Astrocyte of the cerebellum (primary cell): ENCODE measurements around the gene SYNC.
"Not testable (repeated sequence)": the region's sequence is repeated elsewhere in the genome, so short reads cannot be mapped to it uniquely, and the experiment has no call there.

Source experiments
- DNase-seq: peaks from one replicate; pipeline ENCODE4 v3.0.0-alpha.2; 2011; ENCODE audit warnings: low read depth
- H3K4me3 ChIP-seq: 2 replicates; pipeline ENCODE4 v1.5.1; 2011; ENCODE audit warnings: mild to moderate bottlenecking, low read depth, low read length, moderate library complexity
- in situ Hi-C: cut with HindIII; loops from 2 replicates; pipeline ENCODE4 v1.10.0; 2017; ENCODE audit warnings: low sequenced_read_pairs
- TF ChIP-seq, protein P1 (sequence below): IDR thresholded peaks from 2 replicates; pipeline ENCODE4 v1.5.1; 2012; ENCODE audit warnings: low read length, low read depth, moderate library complexity, mild to moderate bottlenecking; ENCODE audit errors: missing control alignments

SYNC gene

DNA sequence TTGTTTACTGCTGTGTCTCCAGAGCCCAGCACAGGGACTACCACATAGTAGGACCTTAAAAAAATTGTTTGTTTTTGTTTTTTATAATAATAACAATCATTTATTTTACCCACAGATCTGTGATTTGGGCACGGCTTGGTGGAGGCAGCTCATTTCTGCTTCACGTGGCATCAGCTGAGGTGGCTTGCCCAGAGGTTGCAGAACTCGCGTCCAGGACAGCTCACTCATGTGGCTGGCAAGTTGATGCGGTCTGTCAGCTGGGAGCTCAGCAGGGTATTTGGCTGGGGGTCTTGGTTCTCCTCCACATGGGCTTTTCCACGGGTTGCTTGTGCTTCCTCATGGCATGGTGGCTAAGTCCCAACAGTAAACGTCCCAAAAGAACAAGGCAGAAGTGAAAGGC, 2.9 kb upstream of the SYNC start:
- in situ Hi-C loops = no loop called here
- no peak for DNase-seq
- no peak overlapping the region for H3K4me3 ChIP-seq
- TF ChIP-seq, protein P1, sequence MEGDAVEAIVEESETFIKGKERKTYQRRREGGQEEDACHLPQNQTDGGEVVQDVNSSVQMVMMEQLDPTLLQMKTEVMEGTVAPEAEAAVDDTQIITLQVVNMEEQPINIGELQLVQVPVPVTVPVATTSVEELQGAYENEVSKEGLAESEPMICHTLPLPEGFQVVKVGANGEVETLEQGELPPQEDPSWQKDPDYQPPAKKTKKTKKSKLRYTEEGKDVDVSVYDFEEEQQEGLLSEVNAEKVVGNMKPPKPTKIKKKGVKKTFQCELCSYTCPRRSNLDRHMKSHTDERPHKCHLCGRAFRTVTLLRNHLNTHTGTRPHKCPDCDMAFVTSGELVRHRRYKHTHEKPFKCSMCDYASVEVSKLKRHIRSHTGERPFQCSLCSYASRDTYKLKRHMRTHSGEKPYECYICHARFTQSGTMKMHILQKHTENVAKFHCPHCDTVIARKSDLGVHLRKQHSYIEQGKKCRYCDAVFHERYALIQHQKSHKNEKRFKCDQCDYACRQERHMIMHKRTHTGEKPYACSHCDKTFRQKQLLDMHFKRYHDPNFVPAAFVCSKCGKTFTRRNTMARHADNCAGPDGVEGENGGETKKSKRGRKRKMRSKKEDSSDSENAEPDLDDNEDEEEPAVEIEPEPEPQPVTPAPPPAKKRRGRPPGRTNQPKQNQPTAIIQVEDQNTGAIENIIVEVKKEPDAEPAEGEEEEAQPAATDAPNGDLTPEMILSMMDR = no peak

DNA sequence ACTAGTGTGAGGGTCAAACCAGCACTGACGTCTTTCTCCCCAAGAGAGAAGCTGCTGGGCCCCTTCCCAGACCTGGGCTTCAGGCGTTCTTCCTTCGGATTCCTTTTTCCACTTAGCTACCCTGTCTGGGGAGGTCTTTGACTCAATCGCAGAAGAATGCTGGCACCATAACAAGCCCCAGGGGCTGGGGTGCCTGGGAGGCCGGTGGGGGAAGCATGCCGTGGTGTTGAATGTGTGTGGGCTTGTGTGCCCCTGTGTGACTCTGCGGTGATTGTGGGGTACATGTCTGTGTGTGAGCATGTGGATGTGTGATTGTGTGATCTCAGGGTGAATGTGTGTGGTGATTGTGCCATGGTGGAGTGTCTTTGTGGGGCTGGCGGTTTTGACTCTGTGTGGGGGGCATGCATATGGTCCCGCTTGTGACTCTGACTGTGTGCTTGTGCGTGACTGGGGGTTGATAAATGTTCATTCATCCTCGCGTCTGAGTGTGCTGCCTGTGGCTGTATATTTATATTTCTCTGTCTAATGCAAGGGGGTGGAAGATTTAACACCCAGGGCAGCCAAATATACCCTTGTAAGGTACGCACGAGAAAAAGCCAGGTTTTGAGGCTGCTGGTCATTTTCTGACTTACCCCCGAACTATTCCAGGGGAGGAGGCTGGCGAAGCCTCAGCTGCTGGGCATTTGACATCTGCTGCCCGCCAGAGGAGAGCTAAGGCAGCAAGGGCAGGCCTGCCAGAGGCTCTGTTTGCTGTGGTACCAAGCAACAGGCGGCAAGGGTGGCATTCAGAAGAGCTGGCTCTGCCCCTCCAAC, 1.1 kb upstream of the SYNC start:
- TF ChIP-seq, protein P1 = no peak
- in situ Hi-C loops = no loop called here
- H3K4me3 ChIP-seq = peak overlapping the region; percentile 78
- DNase-seq = peak; percentile 99

DNA sequence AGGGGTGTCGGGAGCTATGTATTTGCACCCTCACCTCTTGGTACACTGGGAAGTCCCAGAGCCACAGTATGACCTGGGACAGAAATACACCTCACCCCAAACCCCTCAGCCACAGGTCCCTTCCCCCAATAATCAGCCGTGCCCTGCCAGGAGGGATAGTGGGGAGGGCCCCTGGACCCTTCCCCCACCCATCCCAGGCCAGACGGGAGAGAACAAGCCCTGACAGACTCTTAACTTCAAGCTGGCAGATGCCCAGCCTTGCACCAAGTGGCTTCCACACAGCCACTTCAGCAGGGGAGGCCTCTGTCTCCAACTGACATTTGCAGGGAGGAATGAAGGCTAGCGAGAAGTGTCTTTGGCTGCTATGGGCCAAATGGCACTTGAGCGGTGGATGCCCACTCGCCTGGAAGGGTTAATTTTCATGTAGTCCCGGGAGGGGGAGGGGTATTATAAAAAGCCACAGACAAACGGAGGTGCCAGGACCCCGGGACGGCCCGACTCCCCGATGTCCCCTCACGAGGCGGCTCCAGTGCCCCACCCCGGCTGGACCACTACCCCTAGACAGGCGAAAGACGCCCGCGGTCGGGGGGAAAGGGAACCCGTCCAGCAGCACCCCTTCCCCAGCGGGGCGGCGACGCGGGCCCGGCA, 495 bp downstream of the SYNC start:
- TF ChIP-seq, protein P1 = no peak
- H3K4me3 ChIP-seq = peak overlapping the region; percentile 78
- in situ Hi-C loops = no loop called here
- DNase-seq = no peak

DNA sequence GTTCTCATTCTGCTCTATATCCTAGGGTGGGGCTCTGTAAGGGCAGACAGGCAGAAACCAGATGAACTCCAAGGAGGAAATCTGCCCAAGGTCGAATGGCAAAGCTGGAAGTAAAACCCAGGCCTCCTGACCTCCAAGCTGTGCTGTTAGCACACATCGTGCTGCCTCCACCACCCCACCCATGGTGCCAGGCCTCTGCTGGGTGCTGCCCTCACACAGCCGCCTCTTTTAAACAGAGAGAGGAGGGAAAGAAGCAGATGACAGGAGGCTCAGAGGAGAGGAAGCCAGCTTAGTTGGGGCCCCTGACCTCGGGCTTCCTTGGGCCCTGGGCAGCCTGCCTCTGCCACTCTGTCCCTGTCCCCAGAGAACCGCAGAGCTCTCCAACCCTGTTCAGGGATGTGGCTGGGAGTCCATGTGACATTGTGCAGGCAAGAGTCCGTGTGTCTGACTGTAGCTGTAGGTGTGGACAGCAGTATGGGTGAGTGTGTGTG, 1.1 kb downstream of the SYNC start:
- TF ChIP-seq, protein P1 = no peak
- H3K4me3 ChIP-seq = peak overlapping the region; percentile 78
- in situ Hi-C loops = no loop called here
- no peak for DNase-seq

DNA sequence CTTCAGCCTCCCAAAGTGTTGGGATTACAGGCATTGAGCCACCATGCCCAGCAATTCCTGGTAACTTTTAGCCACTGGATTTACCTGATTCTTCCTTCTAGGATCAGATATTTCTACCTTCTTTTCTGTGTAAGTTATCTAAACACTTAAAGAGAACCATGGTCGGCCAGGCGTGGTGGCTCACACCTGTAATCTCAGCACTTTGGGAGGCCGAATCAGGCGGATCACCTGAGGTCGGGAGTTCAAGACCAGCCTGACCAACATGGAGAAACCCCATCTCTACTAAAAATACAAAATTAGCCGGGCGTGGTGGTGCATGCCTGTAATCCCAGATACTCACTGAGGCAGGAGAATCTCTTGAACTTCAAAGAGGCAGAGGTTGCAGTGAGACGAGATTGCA, 5.6 kb downstream of the SYNC start:
- in situ Hi-C loops, H3K4me3 ChIP-seq, DNase-seq: not testable (repeated sequence)

DNA sequence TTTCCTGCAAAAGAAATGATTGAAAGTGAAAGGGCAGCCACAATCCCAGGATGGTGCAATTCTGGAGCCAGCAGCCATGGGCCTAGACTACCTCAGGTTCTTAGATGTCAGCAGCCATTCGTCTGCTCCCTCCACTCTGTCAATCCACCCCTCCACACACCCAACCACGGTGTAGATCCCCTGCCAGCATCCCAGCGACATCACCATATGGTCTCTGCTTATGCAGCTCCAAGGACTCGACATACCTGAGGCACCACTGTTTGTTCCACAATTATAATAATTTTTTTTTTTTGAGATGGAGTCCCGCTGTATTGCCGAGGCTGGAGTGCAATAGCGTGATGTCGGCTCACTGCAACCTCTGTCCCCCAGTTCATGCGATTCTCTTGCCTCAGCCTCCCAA, 6.5 kb downstream of the SYNC start:
- no peak for DNase-seq
- TF ChIP-seq, protein P1 = no peak
- no peak overlapping the region for H3K4me3 ChIP-seq
- in situ Hi-C loops = no loop called here
